HCT116 (cell line): ENCODE measurements around the gene NDUFA8. TPM values are rescaled to one million over a fixed set of nuclear protein-coding genes. Genes with fewer than 3 reads are reported as not detected.

Experiments used
- ATAC-seq: fragments of 200-7000 bp; cut with Tn5 transposase; 2 replicates; pipeline ENCODE4 v1.9.1; 2020; ENCODE audit warnings: mild to moderate bottlenecking, moderate library complexity
- BruUV-seq: library from RNA; stranded (reverse); fragments of 400-500 nt; replicated peaks from 2 replicates; lab custom pipeline; 2021; lab: Mats Ljungman, UMichigan
- CTCF ChIA-PET: fragments of 300-600 bp; sonication (Branson Sonifier 250); formaldehyde crosslinking; loops from one replicate; lab custom pipeline; 2021; ENCODE audit warnings: antibody characterized with exemption; lab: Charles Lee
- POLR2A ChIA-PET: fragments of 300-600, 350-600 bp; sonication (Branson Sonifier 250); formaldehyde crosslinking; loops from one replicate; lab custom pipeline; 2021; ENCODE audit warnings: antibody characterized with exemption; lab: Charles Lee
- RAD21 ChIA-PET, 2 experiments: fragments of 300-600 bp; sonication (Branson Sonifier 250); formaldehyde crosslinking; loops; one replicate each; lab custom pipeline; 2023; ENCODE audit warnings: low total read pairs in 2 of 2; ENCODE audit not compliant: uncharacterized antibody in 2 of 2, unreplicated experiment in 2 of 2, low non-redundant PET in 1 of 2; lab: Charles Lee
- DNase-seq: peaks from one replicate; pipeline ENCODE4 v3.0.0-alpha.2; 2010; ENCODE audit warnings: low read depth, low spot score
- H2AFZ ChIP-seq: fragments of 200-600 bp; shearing (Covaris generic), sonication (generic); 2 replicates; pipeline ENCODE4 v1.6.1; 2017; ENCODE audit warnings: low read depth, mixed run types, mixed read lengths, antibody characterized with exemption, low read length; ENCODE audit not compliant: poor library complexity, severe bottlenecking
- H3K27ac ChIP-seq: 2 replicates; pipeline ENCODE4 v1.5.1; 2012; ENCODE audit warnings: low read depth, low read length
- H3K27me3 ChIP-seq: fragments of 200-600 bp; sonication (generic); 2 replicates; pipeline ENCODE4 v1.6.1; 2016; ENCODE audit warnings: mixed run types, low read length, mixed read lengths; ENCODE audit not compliant: insufficient read depth
- H3K36me3 ChIP-seq, 2 experiments: fragments of 200-500 bp in 1 of 2; fragments of 200-600 bp in 1 of 2; sonication (Bioruptor generic) in 1 of 2; sonication (generic) in 1 of 2; 2 replicates each; pipeline versions ENCODE4 v1.5.1 to v1.6.1; 2014 to 2016; ENCODE audit warnings: low read length in 2 of 2, inconsistent platforms in 1 of 2, mixed read lengths in 1 of 2, mixed run types in 1 of 2; ENCODE audit not compliant: insufficient read depth in 2 of 2, control insufficient read depth in 1 of 2
- H3K4me1 ChIP-seq, 2 experiments: fragments of 200-600 bp in 1 of 2; sonication (generic) in 1 of 2; 2 replicates each; pipeline versions ENCODE4 v1.5.1 to v1.6.1; 2012 to 2017; ENCODE audit warnings: low read length in 2 of 2, inconsistent platforms in 1 of 2, mild to moderate bottlenecking in 1 of 2, mixed read lengths in 1 of 2, mixed run types in 1 of 2, moderate library complexity in 1 of 2; ENCODE audit not compliant: insufficient read depth in 2 of 2, control insufficient read depth in 1 of 2
- H3K4me2 ChIP-seq: fragments of 200-600 bp; sonication (generic); 2 replicates; pipeline ENCODE4 v1.6.1; 2017; ENCODE audit warnings: mixed run types, low read length, mixed read lengths
- H3K4me3 ChIP-seq, 2 experiments: fragments of 200-600 bp in 1 of 2; sonication (generic) in 1 of 2; replicated peaks in 1 of 2; 2 replicates each; pipeline ENCODE4 v1.5.1; 2011 to 2016; ENCODE audit warnings: low read length in 2 of 2, control low read depth in 1 of 2, low read depth in 1 of 2, mild to moderate bottlenecking in 1 of 2, mixed read lengths in 1 of 2, mixed run types in 1 of 2
- H3K79me2 ChIP-seq: fragments of 200-600 bp; sonication (generic); 2 replicates; pipeline ENCODE4 v1.6.1; 2017; ENCODE audit warnings: mild to moderate bottlenecking, mixed run types, low read length, moderate library complexity, mixed read lengths; ENCODE audit not compliant: insufficient read depth
- H3K9ac ChIP-seq: fragments of 200-600 bp; sonication (generic); 2 replicates; pipeline ENCODE4 v1.6.1; 2016; ENCODE audit warnings: low read length, mixed read lengths
- H3K9me2 ChIP-seq: fragments of 200-600 bp; sonication (generic), shearing (Covaris generic); 2 replicates; pipeline ENCODE4 v1.6.1; 2017; ENCODE audit warnings: mixed run types, mild to moderate bottlenecking, moderate library complexity; ENCODE audit not compliant: insufficient read depth
- H3K9me3 ChIP-seq, 2 experiments: fragments of 200-500 bp in 1 of 2; fragments of 200-600 bp in 1 of 2; sonication (Bioruptor generic) in 1 of 2; sonication (generic) in 1 of 2; 2 replicates each; pipeline ENCODE4 v1.6.1; 2014 to 2017; ENCODE audit warnings: low read length in 2 of 2, mixed read lengths in 2 of 2, inconsistent platforms in 1 of 2, low read depth in 1 of 2, mild to moderate bottlenecking in 1 of 2, mixed run types in 1 of 2, moderate library complexity in 1 of 2; ENCODE audit not compliant: control insufficient read depth in 1 of 2, insufficient read depth in 1 of 2
- H4K20me1 ChIP-seq: fragments of 200-600 bp; sonication (generic), shearing (Covaris generic); 2 replicates; pipeline ENCODE4 v1.6.1; 2017; ENCODE audit warnings: mixed run types, mild to moderate bottlenecking, moderate library complexity; ENCODE audit not compliant: insufficient read depth
- CBX3 ChIP-seq: IDR thresholded peaks from 2 replicates; pipeline ENCODE4 v1.6.1; 2012; ENCODE audit warnings: low read depth
- CEBPB ChIP-seq: IDR thresholded peaks from 2 replicates; pipeline ENCODE4 v1.6.1; 2012; ENCODE audit warnings: low read depth
- EGR1 ChIP-seq: IDR thresholded peaks from 2 replicates; pipeline ENCODE4 v1.6.1; 2012; ENCODE audit warnings: low read depth
- ELF1 ChIP-seq: IDR thresholded peaks from 2 replicates; pipeline ENCODE4 v1.6.1; 2012; ENCODE audit warnings: low read depth, borderline replicate concordance
- EZH2 ChIP-seq: fragments of 200-600 bp; sonication (generic); IDR thresholded peaks from 2 replicates; pipeline ENCODE4 v1.6.1; 2017; ENCODE audit warnings: antibody characterized with exemption, mixed run types
- MAX ChIP-seq: IDR thresholded peaks from 2 replicates; pipeline ENCODE4 v1.6.1; 2012
- POLR2AphosphoS5 ChIP-seq: IDR thresholded peaks from 2 replicates; pipeline ENCODE4 v1.6.1; 2011; ENCODE audit warnings: mild to moderate bottlenecking, low read depth, low read length, moderate library complexity
- SP1 ChIP-seq: IDR thresholded peaks from 2 replicates; pipeline ENCODE4 v1.6.1; 2012; ENCODE audit warnings: low read depth
- SRF ChIP-seq: IDR thresholded peaks from 2 replicates; pipeline ENCODE4 v1.6.1; 2012; ENCODE audit warnings: low read depth
- TCF7L2 ChIP-seq: IDR thresholded peaks from 2 replicates; pipeline ENCODE4 v1.7.0; 2011; ENCODE audit warnings: borderline replicate concordance, inconsistent platforms; ENCODE audit not compliant: insufficient read depth, insufficient read length; ENCODE audit errors: extremely low read depth
- ZNF274 ChIP-seq: fragments of 200-500 bp; sonication (Bioruptor generic); IDR thresholded peaks from 2 replicates; pipeline ENCODE4 v1.6.1; 2014; ENCODE audit warnings: mild to moderate bottlenecking, low read depth, low read length, inconsistent platforms
- intact Hi-C: fragments of 100-400 bp; cut with micrococcal nuclease; formaldehyde crosslinking; loops from 2 replicates; pipeline ENCODE4 v1.10.0; 2022
- total RNA-seq: library from RNA; stranded (reverse); gene quantifications from one replicate; pipeline ENCODE4 v1.2.1, GENCODE V29; 2021; ENCODE audit not compliant: unreplicated experiment
- TF ChIP-seq, protein P1 (sequence below): IDR thresholded peaks from 2 replicates; pipeline ENCODE4 v1.6.1; 2012; ENCODE audit warnings: low read depth
- TF ChIP-seq, protein P2 (sequence below): IDR thresholded peaks from 2 replicates; pipeline ENCODE4 v1.6.1; 2012

Gene NDUFA8
- total RNA-seq, 1 experiment from 2014 or later, result 84.5 TPM

DNA sequence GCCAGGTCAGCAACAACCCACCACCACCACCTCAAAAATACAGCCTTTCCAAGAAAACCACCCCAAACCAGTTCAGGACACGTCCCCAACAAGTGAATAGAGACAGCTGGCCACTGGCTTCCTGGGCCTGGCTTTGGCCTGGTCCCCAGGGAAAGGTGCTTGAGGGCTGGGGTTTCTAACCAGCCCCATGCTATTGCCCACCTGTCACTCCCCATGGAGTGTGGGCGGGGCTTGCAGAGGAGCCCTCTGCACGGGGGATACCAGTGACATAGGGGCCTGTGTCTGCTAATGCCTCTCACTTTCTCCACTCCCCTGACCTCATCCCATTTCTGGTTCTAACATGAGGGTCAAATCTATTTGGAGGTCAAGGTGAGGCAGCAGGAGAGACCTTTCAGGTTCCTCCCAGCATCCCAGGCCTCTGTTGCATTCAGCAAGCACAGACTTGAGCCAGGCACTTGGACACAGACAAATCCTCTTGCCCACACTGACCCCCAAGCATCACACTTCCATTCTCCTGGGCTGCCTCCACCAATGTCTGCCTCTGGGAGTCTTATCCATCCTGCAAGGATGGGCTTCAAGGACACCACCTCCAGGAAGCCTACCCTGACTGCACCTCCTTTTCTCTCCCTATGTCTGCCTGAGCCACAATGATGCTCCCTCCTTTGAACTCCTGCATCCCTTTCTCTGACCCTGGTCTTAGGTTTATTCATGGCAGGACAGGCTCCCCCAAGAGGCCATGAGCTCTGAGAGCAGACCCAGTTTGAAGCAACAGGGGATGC is 50.4 kb downstream of the NDUFA8 start:
- Histone ChIP-seq H3K27ac (no peak overlapping the region), H3K4me1 (no peaks in the 10 kb centered on the region), H3K9me2 (no peaks in the 10 kb centered on the region), H3K27me3 (no peaks in the 10 kb centered on the region; the same call in 1 of the 2 replicates), H3K36me3 (no peaks in the 10 kb centered on the region), H3K4me2 (no peak overlapping the region), H3K79me2 (no peaks in the 10 kb centered on the region), H3K4me3 (no peak overlapping the region), H3K9ac (no peak overlapping the region), H2AFZ (no peak overlapping the region), H3K9me3 (no peaks in the 10 kb centered on the region), H4K20me1 (no peaks in the 10 kb centered on the region)
- no TSS peak for BruUV-seq
- TF ChIP-seq CEBPB (no peak), MAX (no peak), EGR1 (no peak), POLR2AphosphoS5 (no peak), SRF (no peak), ZNF274 (no peak), CBX3 (no peak), ELF1 (no peak), TCF7L2 (no peak), SP1 (no peak), EZH2 (no peak)
- TF ChIP-seq, protein P1, sequence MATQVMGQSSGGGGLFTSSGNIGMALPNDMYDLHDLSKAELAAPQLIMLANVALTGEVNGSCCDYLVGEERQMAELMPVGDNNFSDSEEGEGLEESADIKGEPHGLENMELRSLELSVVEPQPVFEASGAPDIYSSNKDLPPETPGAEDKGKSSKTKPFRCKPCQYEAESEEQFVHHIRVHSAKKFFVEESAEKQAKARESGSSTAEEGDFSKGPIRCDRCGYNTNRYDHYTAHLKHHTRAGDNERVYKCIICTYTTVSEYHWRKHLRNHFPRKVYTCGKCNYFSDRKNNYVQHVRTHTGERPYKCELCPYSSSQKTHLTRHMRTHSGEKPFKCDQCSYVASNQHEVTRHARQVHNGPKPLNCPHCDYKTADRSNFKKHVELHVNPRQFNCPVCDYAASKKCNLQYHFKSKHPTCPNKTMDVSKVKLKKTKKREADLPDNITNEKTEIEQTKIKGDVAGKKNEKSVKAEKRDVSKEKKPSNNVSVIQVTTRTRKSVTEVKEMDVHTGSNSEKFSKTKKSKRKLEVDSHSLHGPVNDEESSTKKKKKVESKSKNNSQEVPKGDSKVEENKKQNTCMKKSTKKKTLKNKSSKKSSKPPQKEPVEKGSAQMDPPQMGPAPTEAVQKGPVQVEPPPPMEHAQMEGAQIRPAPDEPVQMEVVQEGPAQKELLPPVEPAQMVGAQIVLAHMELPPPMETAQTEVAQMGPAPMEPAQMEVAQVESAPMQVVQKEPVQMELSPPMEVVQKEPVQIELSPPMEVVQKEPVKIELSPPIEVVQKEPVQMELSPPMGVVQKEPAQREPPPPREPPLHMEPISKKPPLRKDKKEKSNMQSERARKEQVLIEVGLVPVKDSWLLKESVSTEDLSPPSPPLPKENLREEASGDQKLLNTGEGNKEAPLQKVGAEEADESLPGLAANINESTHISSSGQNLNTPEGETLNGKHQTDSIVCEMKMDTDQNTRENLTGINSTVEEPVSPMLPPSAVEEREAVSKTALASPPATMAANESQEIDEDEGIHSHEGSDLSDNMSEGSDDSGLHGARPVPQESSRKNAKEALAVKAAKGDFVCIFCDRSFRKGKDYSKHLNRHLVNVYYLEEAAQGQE, result no peak
- TF ChIP-seq, protein P2, sequence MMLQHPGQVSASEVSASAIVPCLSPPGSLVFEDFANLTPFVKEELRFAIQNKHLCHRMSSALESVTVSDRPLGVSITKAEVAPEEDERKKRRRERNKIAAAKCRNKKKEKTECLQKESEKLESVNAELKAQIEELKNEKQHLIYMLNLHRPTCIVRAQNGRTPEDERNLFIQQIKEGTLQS, result no peak
- ChIA-PET POLR2A (no interaction called here), CTCF (interaction anchor here (1.1 kb wide), 1 partner anchor 10 kb away, joined by 3 read pairs; no protein-coding TSS in a partner anchor), RAD21 (interaction anchor here in 1 of 2 experiments (0.5 kb wide), 1 partner anchor 10 kb away, joined by 7 read pairs; no protein-coding TSS in a partner anchor)
- intact Hi-C loops, result no loop called here
- no peak for DNase-seq
- ATAC-seq, result no peak
